ENCODE data around the gene ATRAID.

The ATRAID gene

DNA sequence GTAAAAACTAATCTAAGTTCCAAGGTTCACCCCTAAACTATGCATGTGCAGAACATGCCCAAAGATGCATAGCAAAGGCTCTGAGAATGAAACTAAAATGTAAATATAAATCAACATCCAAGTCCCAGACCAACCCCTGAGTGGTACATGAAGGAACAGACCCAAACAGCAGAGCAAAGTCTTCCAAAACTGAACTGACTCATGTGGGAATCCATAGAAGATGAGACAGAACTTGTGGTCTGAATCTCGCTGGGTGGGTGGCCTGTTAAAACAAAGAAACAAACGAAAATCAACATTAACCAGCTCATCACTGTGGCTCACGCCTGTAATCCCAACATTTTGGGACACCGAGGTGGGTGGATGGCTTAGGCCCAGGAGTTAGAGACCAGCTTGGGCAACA, 29.5 kb upstream of the ATRAID start:
- DNase-seq, result no peak
- H3K9me3 ChIP-seq (ENCODE audit: control extremely low read depth in 1 of 5, control insufficient read depth in 4 of 5, insufficient read depth in 2 of 5, low read depth in 1 of 5, low read length in 4 of 5), result no peaks in the 10 kb centered on the region
- H3K27me3 ChIP-seq (replicated peaks in 2 of 5; ENCODE audit: control insufficient read depth in 4 of 5, insufficient read depth in 5 of 5, low read length in 4 of 5), result peaks cover 0 to 1% (median 0%) of the 10 kb centered on the region in 5 experiments
- no peak overlapping the region for H3K4me3 ChIP-seq (ENCODE audit: control insufficient read depth in 1 of 7, extremely low read depth in 1 of 7, insufficient read depth in 4 of 7, low read depth in 2 of 7, low read length in 6 of 7)
- WGBS (ENCODE audit: insufficient coverage), result no CpG with 5 or more reads among the region's 4 CpGs
- H3K4me1 ChIP-seq (ENCODE audit: control extremely low read depth in 1 of 4, control insufficient read depth in 4 of 4, insufficient read depth in 4 of 4, low read length in 3 of 4), result peaks cover 0 to 3% (median 1%) of the 10 kb centered on the region in 4 experiments
- POLR2A ChIA-PET, result no interaction called here
- no peaks in the 10 kb centered on the region for H3K36me3 ChIP-seq (ENCODE audit: control insufficient read depth in 4 of 4, insufficient read depth in 4 of 4, low read length in 3 of 4)
- CTCF ChIA-PET, result interaction anchor here (1.1 to 1.6 kb wide), 4 partner anchors 9 to 86 kb away, joined by 3 to 5 read pairs (median 4); no protein-coding TSS in a partner anchor
- H3K27ac ChIP-seq (ENCODE audit: insufficient read depth in 1 of 2, low read depth in 1 of 2, low read length in 2 of 2, poor library complexity in 1 of 2, severe bottlenecking in 2 of 2), result no peak overlapping the region

DNA sequence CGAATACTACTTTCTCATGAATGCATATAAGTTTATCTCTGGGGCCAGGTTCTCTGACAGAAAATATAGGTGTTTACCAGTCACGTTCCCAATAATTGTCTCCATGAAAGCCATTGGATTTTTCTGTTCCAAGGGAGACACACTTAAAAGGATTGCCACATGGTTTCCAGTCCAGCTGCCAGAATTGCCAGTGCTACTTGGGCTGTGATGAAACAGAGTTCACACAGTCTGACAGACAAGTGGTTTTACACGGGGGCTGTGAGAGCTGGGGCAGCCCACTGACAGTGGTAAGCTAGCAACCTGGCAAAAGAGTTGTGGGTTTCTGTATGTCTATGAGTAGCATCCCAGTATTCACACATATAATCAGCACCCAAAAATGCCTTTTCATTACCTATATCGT, 27.7 kb upstream of the ATRAID start:
- POLR2A ChIA-PET, result no interaction called here
- Histone ChIP-seq H3K27me3 (replicated peaks in 2 of 5; ENCODE audit: control insufficient read depth in 4 of 5, insufficient read depth in 5 of 5, low read length in 4 of 5) (no peaks in the 10 kb centered on the region), H3K4me3 (ENCODE audit: control insufficient read depth in 1 of 7, extremely low read depth in 1 of 7, insufficient read depth in 4 of 7, low read depth in 2 of 7, low read length in 6 of 7) (no peak overlapping the region), H3K4me1 (ENCODE audit: control extremely low read depth in 1 of 4, control insufficient read depth in 4 of 4, insufficient read depth in 4 of 4, low read length in 3 of 4) (peaks cover 0 to 3% (median 1%) of the 10 kb centered on the region in 4 experiments), H3K36me3 (ENCODE audit: control insufficient read depth in 4 of 4, insufficient read depth in 4 of 4, low read length in 3 of 4) (no peaks in the 10 kb centered on the region), H3K27ac (ENCODE audit: insufficient read depth in 1 of 2, low read depth in 1 of 2, low read length in 2 of 2, poor library complexity in 1 of 2, severe bottlenecking in 2 of 2) (no peak overlapping the region), H3K9me3 (ENCODE audit: control extremely low read depth in 1 of 5, control insufficient read depth in 4 of 5, insufficient read depth in 2 of 5, low read depth in 1 of 5, low read length in 4 of 5) (no peaks in the 10 kb centered on the region)
- WGBS (ENCODE audit: insufficient coverage), result 100% methylated on average over 3 of the region's 4 CpGs
- DNase-seq, result no peak
- CTCF ChIA-PET, result interaction anchor here (0.9 to 2.0 kb wide), 2 partner anchors 14 to 84 kb away, joined by 3 to 9 read pairs; no protein-coding TSS in a partner anchor

DNA sequence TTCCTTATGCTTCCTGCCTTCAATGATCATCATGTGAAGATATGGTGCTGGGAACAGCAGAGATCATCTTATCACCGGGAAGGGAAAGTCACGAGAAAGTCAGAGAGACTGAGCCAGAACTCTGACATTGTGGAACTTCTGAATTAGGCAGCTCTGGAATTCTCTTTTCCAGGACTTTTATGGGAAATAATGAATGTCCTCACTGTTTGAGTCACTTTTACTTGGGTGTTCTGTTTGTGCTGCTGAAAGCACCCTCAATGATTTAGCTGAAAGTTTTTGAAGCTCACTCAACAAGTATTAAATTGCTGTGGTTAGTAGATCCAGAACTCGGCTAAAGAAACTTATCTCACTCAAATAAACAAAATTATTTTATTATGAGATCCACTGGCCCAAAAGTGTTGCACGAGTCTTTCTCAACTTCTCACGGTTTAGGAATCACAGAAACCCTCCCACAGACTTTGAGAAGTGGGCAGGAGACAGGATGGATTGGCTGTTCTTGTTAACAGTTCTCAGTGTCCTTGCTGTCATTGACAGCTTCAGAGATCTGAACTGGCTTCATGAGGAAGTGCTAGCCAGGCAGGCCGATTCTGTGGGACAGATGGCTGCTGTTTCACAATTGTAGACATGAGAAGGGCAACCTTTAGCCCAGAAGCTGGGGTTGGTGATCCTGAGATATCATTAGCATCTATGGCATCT, 26.4 kb upstream of the ATRAID start:
- 60% methylated on average over 4 of the region's 6 CpGs for WGBS (ENCODE audit: insufficient coverage)
- no peaks in the 10 kb centered on the region for H3K36me3 ChIP-seq (ENCODE audit: control insufficient read depth in 4 of 4, insufficient read depth in 4 of 4, low read length in 3 of 4)
- no peaks in the 10 kb centered on the region for H3K27me3 ChIP-seq (replicated peaks in 2 of 5; ENCODE audit: control insufficient read depth in 4 of 5, insufficient read depth in 5 of 5, low read length in 4 of 5)
- peaks cover 0 to 3% (median 1%) of the 10 kb centered on the region in 4 experiments for H3K4me1 ChIP-seq (ENCODE audit: control extremely low read depth in 1 of 4, control insufficient read depth in 4 of 4, insufficient read depth in 4 of 4, low read length in 3 of 4)
- peak in 2 of 3 donors; percentile 56 to 65 for DNase-seq
- ChIA-PET POLR2A (interaction anchor here (1.1 kb wide), 1 partner anchor 9 kb away, joined by 3 read pairs; no protein-coding TSS in a partner anchor), CTCF (interaction anchor here (1.0 to 3.1 kb wide), 7 partner anchors 10 to 117 kb away, joined by 3 to 14 read pairs (median 5); no protein-coding TSS in a partner anchor)
- no peaks in the 10 kb centered on the region for H3K9me3 ChIP-seq (ENCODE audit: control extremely low read depth in 1 of 5, control insufficient read depth in 4 of 5, insufficient read depth in 2 of 5, low read depth in 1 of 5, low read length in 4 of 5)
- no peak overlapping the region for H3K27ac ChIP-seq (ENCODE audit: insufficient read depth in 1 of 2, low read depth in 1 of 2, low read length in 2 of 2, poor library complexity in 1 of 2, severe bottlenecking in 2 of 2)
- no peak overlapping the region for H3K4me3 ChIP-seq (ENCODE audit: control insufficient read depth in 1 of 7, extremely low read depth in 1 of 7, insufficient read depth in 4 of 7, low read depth in 2 of 7, low read length in 6 of 7)

DNA sequence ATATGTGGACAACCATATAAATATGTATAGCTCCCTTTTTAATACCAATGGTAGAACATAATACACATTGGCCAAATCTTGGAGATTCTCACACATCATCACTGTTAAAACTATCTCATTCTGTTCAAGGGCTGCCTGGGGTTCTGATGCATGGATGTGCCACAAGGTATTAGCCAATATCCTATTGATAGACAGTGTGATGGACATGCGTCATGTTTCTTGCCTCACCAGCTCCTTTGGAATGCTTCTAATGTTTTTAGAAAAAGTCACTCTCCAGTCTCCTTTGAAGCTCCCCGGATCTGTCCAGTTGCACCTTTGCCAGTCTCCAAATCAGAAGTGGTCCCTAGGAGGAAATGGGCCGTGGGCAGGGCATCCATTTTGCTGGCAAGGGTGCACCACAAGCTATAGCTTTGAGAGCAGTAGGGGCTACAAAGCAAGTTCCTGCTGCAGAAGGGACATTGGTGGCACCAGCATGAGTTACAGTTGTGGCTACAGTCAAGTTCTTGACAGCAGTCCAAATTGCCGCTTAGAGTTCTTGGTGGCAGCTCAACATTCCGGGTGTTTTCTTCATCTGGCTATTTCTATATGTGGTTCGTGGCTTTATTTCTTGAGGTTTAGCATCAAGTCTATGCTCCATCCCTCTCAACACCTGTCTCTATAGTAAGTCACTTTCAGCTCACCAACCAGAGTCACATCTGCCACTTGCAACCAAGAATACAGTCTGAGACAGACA, 25.1 kb upstream of the ATRAID start:
- Histone ChIP-seq H3K36me3 (ENCODE audit: control insufficient read depth in 4 of 4, insufficient read depth in 4 of 4, low read length in 3 of 4) (no peaks in the 10 kb centered on the region), H3K4me1 (ENCODE audit: control extremely low read depth in 1 of 4, control insufficient read depth in 4 of 4, insufficient read depth in 4 of 4, low read length in 3 of 4) (peaks cover 0 to 3% (median 1%) of the 10 kb centered on the region in 4 experiments), H3K9me3 (ENCODE audit: control extremely low read depth in 1 of 5, control insufficient read depth in 4 of 5, insufficient read depth in 2 of 5, low read depth in 1 of 5, low read length in 4 of 5) (no peaks in the 10 kb centered on the region), H3K4me3 (ENCODE audit: control insufficient read depth in 1 of 7, extremely low read depth in 1 of 7, insufficient read depth in 4 of 7, low read depth in 2 of 7, low read length in 6 of 7) (no peak overlapping the region), H3K27ac (ENCODE audit: insufficient read depth in 1 of 2, low read depth in 1 of 2, low read length in 2 of 2, poor library complexity in 1 of 2, severe bottlenecking in 2 of 2) (no peak overlapping the region), H3K27me3 (replicated peaks in 2 of 5; ENCODE audit: control insufficient read depth in 4 of 5, insufficient read depth in 5 of 5, low read length in 4 of 5) (no peaks in the 10 kb centered on the region)
- 88% methylated on average over 5 of the region's 6 CpGs for WGBS (ENCODE audit: insufficient coverage)
- POLR2A ChIA-PET, result interaction anchor here (0.6 to 1.1 kb wide), 3 partner anchors 8 to 1691 kb away, joined by 3 to 4 read pairs (median 3); no protein-coding TSS in a partner anchor
- no peak for DNase-seq
- CTCF ChIA-PET, result interaction anchor here (0.8 to 3.1 kb wide), 6 partner anchors 11 to 118 kb away, joined by 3 to 14 read pairs (median 4); no protein-coding TSS in a partner anchor

DNA sequence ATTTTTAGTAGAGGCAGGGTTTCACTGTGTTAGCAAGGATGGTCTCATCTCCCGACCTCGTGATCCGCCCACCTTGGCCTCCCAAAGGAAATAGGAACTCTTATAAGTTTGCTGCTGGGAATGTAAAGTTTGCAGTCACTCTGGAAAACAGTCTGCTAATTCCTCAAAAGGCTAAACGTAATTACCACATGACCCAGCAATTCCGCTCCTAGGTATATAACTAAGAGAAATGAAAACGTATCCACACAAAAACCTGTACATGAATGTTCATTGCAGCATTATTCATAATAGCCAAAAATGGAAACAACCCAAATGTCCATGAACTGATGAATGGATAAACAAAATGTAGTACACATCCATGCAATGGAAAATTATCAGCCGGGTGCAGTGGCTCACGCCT, 21.9 kb upstream of the ATRAID start:
- 100% methylated on average over 3 of the region's 8 CpGs for WGBS (ENCODE audit: insufficient coverage)
- ChIA-PET POLR2A (no interaction called here), CTCF (interaction anchor here (0.6 to 5.3 kb wide), 3 partner anchors 20 to 179 kb away, joined by 3 to 97 read pairs (median 4); no protein-coding TSS in a partner anchor)
- Histone ChIP-seq H3K36me3 (ENCODE audit: control insufficient read depth in 4 of 4, insufficient read depth in 4 of 4, low read length in 3 of 4) (no peaks in the 10 kb centered on the region), H3K4me1 (ENCODE audit: control extremely low read depth in 1 of 4, control insufficient read depth in 4 of 4, insufficient read depth in 4 of 4, low read length in 3 of 4) (peaks cover 0 to 2% (median 0%) of the 10 kb centered on the region in 4 experiments), H3K27ac (ENCODE audit: insufficient read depth in 1 of 2, low read depth in 1 of 2, low read length in 2 of 2, poor library complexity in 1 of 2, severe bottlenecking in 2 of 2) (no peak overlapping the region), H3K27me3 (replicated peaks in 2 of 5; ENCODE audit: control insufficient read depth in 4 of 5, insufficient read depth in 5 of 5, low read length in 4 of 5) (no peaks in the 10 kb centered on the region), H3K9me3 (ENCODE audit: control extremely low read depth in 1 of 5, control insufficient read depth in 4 of 5, insufficient read depth in 2 of 5, low read depth in 1 of 5, low read length in 4 of 5) (no peaks in the 10 kb centered on the region), H3K4me3 (ENCODE audit: control insufficient read depth in 1 of 7, extremely low read depth in 1 of 7, insufficient read depth in 4 of 7, low read depth in 2 of 7, low read length in 6 of 7) (no peak overlapping the region)
- no peak for DNase-seq

DNA sequence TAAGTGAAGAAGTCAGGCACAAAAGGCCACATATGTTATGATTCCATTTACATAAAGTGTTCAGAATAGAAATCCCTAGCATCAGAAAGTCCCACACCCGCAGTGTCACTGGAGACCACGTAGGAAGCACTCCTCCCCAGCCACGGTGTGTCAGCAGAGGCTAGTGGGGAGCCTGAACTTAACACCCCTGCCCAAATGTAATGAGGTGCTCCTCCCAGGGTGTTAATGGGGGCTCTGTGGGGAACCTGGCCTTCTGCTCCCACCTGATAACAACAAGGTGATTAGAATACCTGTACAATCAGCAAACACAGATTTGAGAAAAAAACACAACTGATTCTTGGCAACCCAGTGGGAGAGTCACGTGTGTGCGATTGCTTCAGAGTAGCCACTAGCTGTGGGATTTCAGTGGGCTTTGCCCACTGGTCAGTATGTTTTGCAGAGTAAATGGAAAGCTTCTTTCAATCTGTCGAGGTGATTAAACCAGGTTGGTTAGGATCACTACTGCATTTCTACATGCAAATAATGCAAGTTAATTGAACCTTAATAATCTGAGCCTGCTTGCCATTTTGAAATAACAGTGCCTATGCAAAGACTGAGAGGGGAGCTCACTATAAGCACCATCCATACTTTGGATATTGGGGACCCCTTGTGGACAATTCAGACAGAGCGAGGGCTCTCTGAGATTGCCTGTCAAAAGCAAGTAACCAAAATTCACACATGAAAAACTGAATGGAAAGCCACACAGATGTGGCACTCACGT, 20.6 kb upstream of the ATRAID start:
- 75% methylated on average over 6 of the region's 8 CpGs for WGBS (ENCODE audit: insufficient coverage)
- POLR2A ChIA-PET, result interaction anchor here (0.9 kb wide), 1 partner anchor 94 kb away, joined by 3 read pairs; no protein-coding TSS in a partner anchor

More for the DNA sequence above, 20.6 kb upstream of the ATRAID start:
- Histone ChIP-seq H3K27ac (ENCODE audit: insufficient read depth in 1 of 2, low read depth in 1 of 2, low read length in 2 of 2, poor library complexity in 1 of 2, severe bottlenecking in 2 of 2) (no peak overlapping the region), H3K27me3 (replicated peaks in 2 of 5; ENCODE audit: control insufficient read depth in 4 of 5, insufficient read depth in 5 of 5, low read length in 4 of 5) (no peaks in the 10 kb centered on the region), H3K4me1 (ENCODE audit: control extremely low read depth in 1 of 4, control insufficient read depth in 4 of 4, insufficient read depth in 4 of 4, low read length in 3 of 4) (no peaks in the 10 kb centered on the region), H3K36me3 (ENCODE audit: control insufficient read depth in 4 of 4, insufficient read depth in 4 of 4, low read length in 3 of 4) (no peaks in the 10 kb centered on the region), H3K4me3 (ENCODE audit: control insufficient read depth in 1 of 7, extremely low read depth in 1 of 7, insufficient read depth in 4 of 7, low read depth in 2 of 7, low read length in 6 of 7) (no peak overlapping the region), H3K9me3 (ENCODE audit: control extremely low read depth in 1 of 5, control insufficient read depth in 4 of 5, insufficient read depth in 2 of 5, low read depth in 1 of 5, low read length in 4 of 5) (no peaks in the 10 kb centered on the region)
- CTCF ChIA-PET, result interaction anchor here (0.7 to 5.3 kb wide), 15 partner anchors 9 to 119 kb away, joined by 3 to 97 read pairs (median 4); partner anchors contain the start of gene PREB
- peak; percentile 77 to 86 (median 81) for DNase-seq

Data from common myeloid progenitor, CD34-positive (primary cell).